Measurements from ENCODE around the gene MOB3C.

- TF ChIP-seq CTCF (conservative IDR thresholded peaks at IDR 0.05; ENCODE audit: low read length): no peak
- no peak for TF ChIP-seq EZH2phosphoT487 (IDR thresholded peaks at IDR 0.05; ENCODE audit: borderline replicate concordance, low read depth, low read length)
Measured at GRCh38 chr1:46601257-46602007, 15.2 kb downstream of the MOB3C start.

All from OCI-LY7 (cell line).